ENCODE data around the gene LMTK2. TPM values are rescaled to one million over a fixed set of nuclear protein-coding genes. Genes with fewer than 3 reads are reported as not detected.

Gene LMTK2
- total RNA-seq, 4 donors from 2014 or later = 11.0 to 15.8 (median 12.0) TPM

GRCh38 chr7:98180751-98181150 lies 74.1 kb downstream of the LMTK2 start:
- TF ChIP-seq CTCF (IDR thresholded peaks at IDR 0.05) = no peak
- ATAC-seq (ENCODE audit: low FRiP score) (no peak), DNase-seq (ENCODE audit: low spot score) (no peak)

- ATAC-seq (ENCODE audit: low FRiP score) = no peak
- no peak for TF ChIP-seq CTCF (IDR thresholded peaks at IDR 0.05)
- DNase-seq (ENCODE audit: low spot score) = no peak
These were observed 78.4 kb downstream of the LMTK2 start for GRCh38 chr7:98185101-98185500.

GRCh38 chr7:98186452-98187137 lies 79.9 kb downstream of the LMTK2 start:
- no peak for TF ChIP-seq CTCF (IDR thresholded peaks at IDR 0.05)
- DNase-seq (ENCODE audit: low spot score) (no peak), ATAC-seq (ENCODE audit: low FRiP score) (no peak)

GRCh38 chr7:98187138-98187502 lies 80.5 kb downstream of the LMTK2 start:
- ATAC-seq (ENCODE audit: low FRiP score) = no peak
- DNase-seq (ENCODE audit: low spot score) = no peak
- no peak for TF ChIP-seq CTCF (IDR thresholded peaks at IDR 0.05)

GRCh38 chr7:98189559-98189958 lies 82.9 kb downstream of the LMTK2 start:
- ATAC-seq (ENCODE audit: low FRiP score) (no peak), DNase-seq (ENCODE audit: low spot score) (no peak)
- TF ChIP-seq CTCF (IDR thresholded peaks at IDR 0.05) = no peak

- ATAC-seq (ENCODE audit: low FRiP score) = no peak
- no peak for TF ChIP-seq CTCF (IDR thresholded peaks at IDR 0.05)
- no peak for DNase-seq (ENCODE audit: low spot score)
These were observed 85.2 kb downstream of the LMTK2 start for GRCh38 chr7:98191668-98192431.
